Measurements from ENCODE around the gene GRIK4.

DNA sequence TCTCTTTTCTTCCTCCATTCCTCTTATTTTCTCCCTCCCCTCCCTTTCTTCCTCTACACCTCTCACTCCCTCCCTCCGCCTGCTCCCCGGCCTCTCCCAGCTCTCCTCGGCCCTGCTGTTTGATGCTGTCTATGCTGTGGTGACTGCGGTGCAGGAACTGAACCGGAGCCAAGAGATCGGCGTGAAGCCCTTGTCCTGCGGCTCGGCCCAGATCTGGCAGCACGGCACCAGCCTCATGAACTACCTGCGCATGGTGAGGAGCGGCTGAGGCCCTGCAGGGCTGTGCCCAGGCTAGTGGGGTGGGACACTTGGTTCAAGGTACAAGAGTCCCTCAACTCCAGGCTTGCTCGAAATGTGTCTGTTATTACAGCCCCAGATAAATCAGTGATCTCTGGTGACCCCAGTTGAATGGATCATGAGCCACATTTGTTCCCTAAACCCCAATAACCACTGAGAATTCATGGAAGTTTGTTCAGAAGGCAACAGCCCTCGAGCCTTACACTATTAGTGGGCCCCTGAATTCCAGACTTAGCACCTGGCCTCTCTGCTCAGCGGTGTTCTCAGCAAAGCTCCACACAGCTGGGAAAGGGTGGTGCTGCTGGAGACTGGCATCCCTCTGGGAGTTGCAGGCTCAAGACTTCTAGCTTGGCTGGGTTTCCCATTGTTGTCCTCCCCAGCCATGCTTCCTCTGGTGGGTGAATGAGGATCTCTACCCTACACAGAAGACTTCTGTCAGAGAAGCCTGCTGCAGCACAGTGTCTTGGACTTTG lies 362.6 kb downstream of the GRIK4 start:
- TF ChIP-seq, protein P1, sequence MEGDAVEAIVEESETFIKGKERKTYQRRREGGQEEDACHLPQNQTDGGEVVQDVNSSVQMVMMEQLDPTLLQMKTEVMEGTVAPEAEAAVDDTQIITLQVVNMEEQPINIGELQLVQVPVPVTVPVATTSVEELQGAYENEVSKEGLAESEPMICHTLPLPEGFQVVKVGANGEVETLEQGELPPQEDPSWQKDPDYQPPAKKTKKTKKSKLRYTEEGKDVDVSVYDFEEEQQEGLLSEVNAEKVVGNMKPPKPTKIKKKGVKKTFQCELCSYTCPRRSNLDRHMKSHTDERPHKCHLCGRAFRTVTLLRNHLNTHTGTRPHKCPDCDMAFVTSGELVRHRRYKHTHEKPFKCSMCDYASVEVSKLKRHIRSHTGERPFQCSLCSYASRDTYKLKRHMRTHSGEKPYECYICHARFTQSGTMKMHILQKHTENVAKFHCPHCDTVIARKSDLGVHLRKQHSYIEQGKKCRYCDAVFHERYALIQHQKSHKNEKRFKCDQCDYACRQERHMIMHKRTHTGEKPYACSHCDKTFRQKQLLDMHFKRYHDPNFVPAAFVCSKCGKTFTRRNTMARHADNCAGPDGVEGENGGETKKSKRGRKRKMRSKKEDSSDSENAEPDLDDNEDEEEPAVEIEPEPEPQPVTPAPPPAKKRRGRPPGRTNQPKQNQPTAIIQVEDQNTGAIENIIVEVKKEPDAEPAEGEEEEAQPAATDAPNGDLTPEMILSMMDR (conservative IDR thresholded peaks at IDR 0.05; ENCODE audit: low read length): no peak
- TF ChIP-seq EZH2phosphoT487 (IDR thresholded peaks at IDR 0.05; ENCODE audit: borderline replicate concordance, low read depth, low read length): no peak

Data from OCI-LY7 (cell line).